CD14-positive monocyte (primary cell): ENCODE measurements around the gene SLC6A18. TPM values are rescaled to one million over a fixed set of nuclear protein-coding genes. Genes with fewer than 3 reads are reported as not detected.

ENCODE experiments used
- DNase-seq, 3 donors: peaks; one replicate each; pipeline ENCODE4 v3.0.0-alpha.2; 2011 to 2022
- H2AFZ ChIP-seq: 2 replicates; pipeline ENCODE4 v1.6.0; 2012; ENCODE audit warnings: mild to moderate bottlenecking, low read depth, low read length, inconsistent platforms; ENCODE audit not compliant: insufficient read depth, poor library complexity, severe bottlenecking
- H3K27ac ChIP-seq, 2 donors: 1 replicate in 1 of 2; 2 replicates in 1 of 2; pipeline ENCODE4 v1.5.1; 2012 to 2013; ENCODE audit warnings: low read length in 2 of 2, control low read depth in 1 of 2, inconsistent platforms in 1 of 2, low read depth in 1 of 2, mild to moderate bottlenecking in 1 of 2
- H3K27me3 ChIP-seq, 2 donors: one replicate each; pipeline versions ENCODE4 v1.6.0 to v1.6.1; 2011 to 2013; ENCODE audit warnings: low read length in 2 of 2; ENCODE audit not compliant: control insufficient read depth in 2 of 2, insufficient read depth in 2 of 2
- H3K36me3 ChIP-seq, 2 donors: replicated peaks in 1 of 2; 1 replicate in 1 of 2; 2 replicates in 1 of 2; pipeline versions ENCODE4 v1.5.1 to v1.6.1; 2012 to 2013; ENCODE audit warnings: low read length in 2 of 2, control low read depth in 1 of 2, inconsistent platforms in 1 of 2, mild to moderate bottlenecking in 1 of 2; ENCODE audit not compliant: insufficient read depth in 2 of 2, control insufficient read depth in 1 of 2
- H3K4me1 ChIP-seq, 2 donors: 1 replicate in 1 of 2; 2 replicates in 1 of 2; pipeline versions ENCODE4 v1.5.1 to v1.6.1; 2012 to 2013; ENCODE audit warnings: low read length in 2 of 2, control low read depth in 1 of 2, inconsistent platforms in 1 of 2, mild to moderate bottlenecking in 1 of 2, moderate library complexity in 1 of 2; ENCODE audit not compliant: insufficient read depth in 2 of 2, control insufficient read depth in 1 of 2
- H3K4me2 ChIP-seq: replicated peaks from 2 replicates; pipeline ENCODE3; 2012; ENCODE audit warnings: low read length, moderate library complexity, mild to moderate bottlenecking; ENCODE audit not compliant: poor library complexity, severe bottlenecking; ENCODE audit errors: extremely low read depth
- H3K4me3 ChIP-seq, 3 experiments: fragments of 200-600 bp in 1 of 3; sonication (generic) in 1 of 3; replicated peaks in 1 of 3; 1 replicate in 2 of 3; 2 replicates in 1 of 3; pipeline ENCODE4 v1.5.1; 2011 to 2013; ENCODE audit warnings: low read length in 3 of 3, mild to moderate bottlenecking in 3 of 3, control low read depth in 2 of 3, low read depth in 2 of 3, inconsistent platforms in 1 of 3, moderate library complexity in 1 of 3
- H3K79me2 ChIP-seq: 2 replicates; pipeline ENCODE4 v1.6.0; 2012; ENCODE audit warnings: mild to moderate bottlenecking, control low read depth, inconsistent platforms, low read length, moderate library complexity; ENCODE audit not compliant: insufficient read depth
- H3K9ac ChIP-seq: 2 replicates; pipeline ENCODE4 v1.6.0; 2017; ENCODE audit warnings: low read length, mild to moderate bottlenecking; ENCODE audit not compliant: insufficient read depth, poor library complexity, severe bottlenecking
- H3K9me3 ChIP-seq, 2 donors: replicated peaks in 1 of 2; 1 replicate in 1 of 2; 2 replicates in 1 of 2; pipeline versions ENCODE4 v1.5.1 to v1.6.1; 2012 to 2013; ENCODE audit warnings: low read length in 2 of 2, control low read depth in 1 of 2; ENCODE audit not compliant: control insufficient read depth in 1 of 2, insufficient read depth in 1 of 2
- H4K20me1 ChIP-seq: 2 replicates; pipeline ENCODE4 v1.6.0; 2012; ENCODE audit warnings: mild to moderate bottlenecking, low read length, control low read depth, moderate library complexity; ENCODE audit not compliant: insufficient read depth
- H3K27ac Mint-ChIP-seq, 7 donors: one replicate each; pipeline ENCODE4 v1.8.0; 2020; ENCODE audit warnings: mild to moderate bottlenecking in 7 of 7, mixed read lengths in 7 of 7, moderate library complexity in 6 of 7, inconsistent platforms in 2 of 7
- H3K27me3 Mint-ChIP-seq, 3 donors: one replicate each; pipeline ENCODE4 v1.8.0; 2021 to 2022; ENCODE audit warnings: low read depth in 3 of 3, mild to moderate bottlenecking in 3 of 3, mixed read lengths in 3 of 3, moderate library complexity in 3 of 3, inconsistent platforms in 1 of 3
- H3K36me3 Mint-ChIP-seq, 2 donors: one replicate each; pipeline ENCODE4 v1.8.0; 2020; ENCODE audit warnings: mixed read lengths in 2 of 2, inconsistent platforms in 1 of 2, mild to moderate bottlenecking in 1 of 2
- H3K4me1 Mint-ChIP-seq: one replicate; pipeline ENCODE4 v1.8.0; 2020; ENCODE audit warnings: mild to moderate bottlenecking, mixed read lengths
- H3K4me3 Mint-ChIP-seq, 2 donors: one replicate each; pipeline ENCODE4 v1.8.0; 2020; ENCODE audit warnings: mild to moderate bottlenecking in 2 of 2, mixed read lengths in 2 of 2, moderate library complexity in 1 of 2
- H3K9me3 Mint-ChIP-seq, 7 donors: one replicate each; pipeline ENCODE4 v1.8.0; 2020 to 2022; ENCODE audit warnings: mixed read lengths in 7 of 7, mild to moderate bottlenecking in 6 of 7, moderate library complexity in 6 of 7, inconsistent platforms in 2 of 7
- WGBS: methylation state at CpG from one replicate; pipeline ENCODE4 v1.1.5; 2013; ENCODE audit warnings: missing lambda C conversion rate; ENCODE audit not compliant: insufficient coverage; 5-methylcytosine and 5-hydroxymethylcytosine counted together
- intact Hi-C, 2 donors: fragments of 100-400 bp; cut with micrococcal nuclease; formaldehyde crosslinking; loops; one replicate each; pipeline versions ENCODE4 v1.15.0 to v1.15.1; 2023
- polyA plus RNA-seq, 3 donors: library from polyadenylated mRNA; depleted of rRNA in 1 of 3; unstranded in 2 of 3; stranded (reverse) in 1 of 3; fragments of 300-500 nt in 2 of 3; fragments of >200 nt in 1 of 3; fragmentation: Illumina TruSeq in 2 of 3; gene quantifications; 1 replicate in 2 of 3; 2 replicates in 1 of 3; pipeline ENCODE4 v1.2.3, GENCODE V29; 2012 to 2021
- TF ChIP-seq, protein P1 (sequence below): fragments of 200-600 bp; IDR thresholded peaks from one replicate; pipeline ENCODE4 v1.8.0; 2022; ENCODE audit warnings: antibody characterized with exemption, mild to moderate bottlenecking

Gene SLC6A18
- polyA plus RNA-seq, 3 donors: not detected

DNA sequence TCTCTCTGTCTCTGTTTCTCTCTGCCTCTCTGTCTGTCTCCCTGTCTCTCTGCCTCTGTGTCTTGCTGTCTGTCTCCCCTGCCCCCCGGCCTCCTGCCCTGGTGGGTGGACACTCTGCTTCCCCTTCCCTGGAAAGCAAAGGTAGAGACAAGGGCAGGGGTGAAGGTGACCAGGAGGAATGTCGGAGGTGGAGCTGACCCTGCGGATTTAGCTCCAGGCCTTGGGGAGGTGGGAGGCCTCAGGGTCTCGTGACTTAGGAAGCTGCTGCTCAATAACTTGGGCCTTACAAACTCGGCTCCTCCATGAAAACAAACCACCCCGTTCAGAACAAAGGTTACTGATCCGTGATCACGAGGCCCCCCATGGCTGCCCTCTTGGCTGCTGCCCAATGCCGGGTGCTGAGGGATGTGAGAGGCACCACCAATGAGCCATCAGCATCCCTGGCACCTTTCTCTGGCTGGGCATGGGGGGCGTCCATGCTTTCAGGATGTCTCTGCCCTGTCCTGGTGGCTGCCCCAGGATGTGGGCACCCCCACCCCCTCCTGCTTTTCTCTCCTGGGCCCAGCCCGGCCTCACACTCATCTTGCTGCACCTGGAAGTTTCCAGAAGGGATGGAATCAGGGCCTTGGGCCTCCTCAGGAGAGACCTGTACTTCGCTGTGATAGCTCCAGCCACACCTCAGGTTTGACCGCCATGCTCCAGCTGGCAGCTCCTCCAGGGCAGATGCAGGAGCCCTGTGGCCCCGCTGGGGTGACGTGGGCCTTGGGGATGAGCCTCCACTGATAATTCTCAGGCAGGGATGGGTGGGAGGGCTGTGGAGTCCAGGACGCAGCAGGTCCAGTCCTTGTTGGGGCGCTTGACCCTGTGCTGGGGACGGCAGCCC lies 38.6 kb upstream of the SLC6A18 start:
- Mint-ChIP-seq H3K4me1 (peaks cover 2% of the 10 kb centered on the region), H3K36me3 (no peaks in the 10 kb centered on the region), H3K9me3 (no peaks in the 10 kb centered on the region), H3K27me3 (peaks cover 2 to 11% (median 4%) of the 10 kb centered on the region in 3 donors), H3K27ac (peak overlapping the region in 1 of 7 donors; percentile 31), H3K4me3 (no peak overlapping the region)
- H4K20me1 ChIP-seq: no peaks in the 10 kb centered on the region
- no peak overlapping the region for H3K4me3 ChIP-seq
- intact Hi-C loops: no loop called here
- no peak overlapping the region for H3K4me2 ChIP-seq
- H3K9me3 ChIP-seq: no peaks in the 10 kb centered on the region
- 89% methylated on average over 12 of the region's 18 CpGs for WGBS
- H3K4me1 ChIP-seq: no peaks in the 10 kb centered on the region
- TF ChIP-seq, protein P1, sequence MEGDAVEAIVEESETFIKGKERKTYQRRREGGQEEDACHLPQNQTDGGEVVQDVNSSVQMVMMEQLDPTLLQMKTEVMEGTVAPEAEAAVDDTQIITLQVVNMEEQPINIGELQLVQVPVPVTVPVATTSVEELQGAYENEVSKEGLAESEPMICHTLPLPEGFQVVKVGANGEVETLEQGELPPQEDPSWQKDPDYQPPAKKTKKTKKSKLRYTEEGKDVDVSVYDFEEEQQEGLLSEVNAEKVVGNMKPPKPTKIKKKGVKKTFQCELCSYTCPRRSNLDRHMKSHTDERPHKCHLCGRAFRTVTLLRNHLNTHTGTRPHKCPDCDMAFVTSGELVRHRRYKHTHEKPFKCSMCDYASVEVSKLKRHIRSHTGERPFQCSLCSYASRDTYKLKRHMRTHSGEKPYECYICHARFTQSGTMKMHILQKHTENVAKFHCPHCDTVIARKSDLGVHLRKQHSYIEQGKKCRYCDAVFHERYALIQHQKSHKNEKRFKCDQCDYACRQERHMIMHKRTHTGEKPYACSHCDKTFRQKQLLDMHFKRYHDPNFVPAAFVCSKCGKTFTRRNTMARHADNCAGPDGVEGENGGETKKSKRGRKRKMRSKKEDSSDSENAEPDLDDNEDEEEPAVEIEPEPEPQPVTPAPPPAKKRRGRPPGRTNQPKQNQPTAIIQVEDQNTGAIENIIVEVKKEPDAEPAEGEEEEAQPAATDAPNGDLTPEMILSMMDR: no peak
- no peak for DNase-seq
- no peaks in the 10 kb centered on the region for H3K27me3 ChIP-seq
- no peaks in the 10 kb centered on the region for H3K36me3 ChIP-seq
- no peaks in the 10 kb centered on the region for H3K79me2 ChIP-seq
- no peak overlapping the region for H2AFZ ChIP-seq
- no peak overlapping the region for H3K27ac ChIP-seq
- H3K9ac ChIP-seq: no peak overlapping the region

DNA sequence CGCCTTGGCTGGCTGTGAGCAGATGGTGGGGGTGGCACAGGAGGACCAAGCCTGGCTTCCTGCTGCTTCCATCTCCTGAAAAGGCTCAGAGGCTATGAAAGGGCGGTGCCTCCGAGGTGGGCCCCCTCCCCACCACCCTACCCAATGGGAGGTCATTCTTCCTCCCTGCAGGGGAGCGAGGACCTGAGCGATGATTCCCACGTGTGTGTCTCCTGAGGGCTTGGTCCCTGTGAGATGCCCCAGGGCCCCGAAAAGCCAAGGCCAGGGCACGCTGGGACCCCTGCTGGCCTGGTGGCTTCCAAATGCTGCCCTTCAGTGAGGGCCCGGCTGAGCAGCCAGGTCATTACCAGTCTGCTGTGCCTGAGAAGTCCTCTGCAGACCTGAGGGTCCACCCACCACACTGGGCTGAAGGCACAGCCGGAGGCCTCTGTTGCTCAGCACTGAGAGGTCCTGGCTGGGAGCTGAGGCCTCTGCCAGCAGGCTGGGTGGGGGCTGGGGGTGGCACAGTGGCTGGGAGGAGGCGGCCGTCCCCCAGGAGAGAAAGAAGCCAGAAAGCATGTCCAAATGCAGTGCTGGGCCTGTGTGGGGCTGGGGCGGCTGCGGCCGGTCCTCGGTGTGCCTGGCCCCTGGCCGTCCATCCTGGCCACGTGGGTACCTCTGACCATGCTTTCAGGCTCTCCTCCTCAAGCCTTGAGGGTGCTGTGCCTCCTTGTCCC lies 37.8 kb upstream of the SLC6A18 start:
- H3K36me3 ChIP-seq: no peaks in the 10 kb centered on the region
- H3K27ac ChIP-seq: no peak overlapping the region
- no peak for DNase-seq
- no peaks in the 10 kb centered on the region for H3K4me1 ChIP-seq
- H3K27me3 ChIP-seq: no peaks in the 10 kb centered on the region
- 93% methylated on average over 9 of the region's 18 CpGs for WGBS
- H3K79me2 ChIP-seq: no peaks in the 10 kb centered on the region
- Mint-ChIP-seq H3K4me1 (peaks cover 2% of the 10 kb centered on the region), H3K4me3 (no peak overlapping the region), H3K27me3 (peaks cover 5 to 15% (median 7%) of the 10 kb centered on the region in 3 donors), H3K27ac (no peak overlapping the region), H3K9me3 (no peaks in the 10 kb centered on the region), H3K36me3 (no peaks in the 10 kb centered on the region)
- H3K4me2 ChIP-seq: no peak overlapping the region
- no peaks in the 10 kb centered on the region for H4K20me1 ChIP-seq
- no peaks in the 10 kb centered on the region for H3K9me3 ChIP-seq
- TF ChIP-seq, protein P1: no peak
- no peak overlapping the region for H3K4me3 ChIP-seq
- no peak overlapping the region for H2AFZ ChIP-seq
- intact Hi-C loops: no loop called here
- H3K9ac ChIP-seq: no peak overlapping the region
